GM21360 (cell line): ENCODE data around the gene CFAP46.
"Not testable (repeated sequence)": the region's sequence is repeated elsewhere in the genome, so short reads cannot be mapped to it uniquely, and the experiment has no call there.

Experiments
- ATAC-seq: cut with Tn5 transposase; IDR thresholded peaks from one replicate; pipeline ENCODE4 v1.9.1; 2021; ENCODE audit warnings: mild to moderate bottlenecking, moderate library complexity; ENCODE audit not compliant: unreplicated experiment

Gene CFAP46

GRCh38 chr10:132846631-132847415 lies 95.5 kb downstream of the CFAP46 start:
- no peak for ATAC-seq

- no peak for ATAC-seq
Measured at GRCh38 chr10:132845780-132846595, 96.4 kb downstream of the CFAP46 start.

GRCh38 chr10:132845041-132845551 lies 97.3 kb downstream of the CFAP46 start:
- no peak for ATAC-seq

- no peak for ATAC-seq
Measured at GRCh38 chr10:132844069-132844809, 98.1 kb downstream of the CFAP46 start.

GRCh38 chr10:132843276-132843675 lies 99.1 kb downstream of the CFAP46 start:
- not testable (repeated sequence) for ATAC-seq

GRCh38 chr10:132842397-132842796 lies 100.0 kb downstream of the CFAP46 start:
- ATAC-seq: no peak

- no peak for ATAC-seq
Measured at GRCh38 chr10:132841615-132841975, 100.8 kb downstream of the CFAP46 start.

GRCh38 chr10:132840698-132841614 lies 101.4 kb downstream of the CFAP46 start:
- ATAC-seq: no peak

GRCh38 chr10:132839061-132839460 lies 103.3 kb downstream of the CFAP46 start:
- ATAC-seq: no peak

- ATAC-seq: no peak
Measured at GRCh38 chr10:132838346-132838970, 103.9 kb downstream of the CFAP46 start.

GRCh38 chr10:132837905-132838304 lies 104.5 kb downstream of the CFAP46 start:
- ATAC-seq: no peak

- no peak for ATAC-seq
Measured at GRCh38 chr10:132836832-132837540, 105.4 kb downstream of the CFAP46 start.

GRCh38 chr10:132836248-132836831 lies 106.0 kb downstream of the CFAP46 start:
- no peak for ATAC-seq

- ATAC-seq: no peak
Measured at GRCh38 chr10:132835848-132836233, 106.5 kb downstream of the CFAP46 start.

- ATAC-seq: no peak
Measured at GRCh38 chr10:132834891-132835847, 107.2 kb downstream of the CFAP46 start.

GRCh38 chr10:132834311-132834761 lies 108.0 kb downstream of the CFAP46 start:
- ATAC-seq: no peak

- ATAC-seq: no peak
Measured at GRCh38 chr10:132833421-132834111, 108.8 kb downstream of the CFAP46 start.
